Measurements from ENCODE around the gene ANO4. TPM values are rescaled to one million over a fixed set of nuclear protein-coding genes. Genes with fewer than 3 reads are reported as not detected.
A peak's percentile ranks its signal among the peaks of the same experiment; 100 is the strongest.
"Not testable (repeated sequence)": the region's sequence is repeated elsewhere in the genome, so short reads cannot be mapped to it uniquely, and the experiment has no call there.

ANO4 gene
- total RNA-seq, 1 donor from 2014 or later, result 2.6 TPM

GRCh38 chr12:101089271-101089670, 294.7 kb downstream of the ANO4 start:
- no peak for DNase-seq

GRCh38 chr12:101090222-101090621, 295.6 kb downstream of the ANO4 start:
- DNase-seq, result not testable (repeated sequence)

- DNase-seq, result no peak
These were observed 303.4 kb downstream of the ANO4 start for GRCh38 chr12:101097829-101098580.

- DNase-seq, result no peak
These were observed 312.6 kb downstream of the ANO4 start for GRCh38 chr12:101107032-101107763.

- DNase-seq, result no peak
These were observed 313.6 kb downstream of the ANO4 start for GRCh38 chr12:101108130-101108529.

GRCh38 chr12:101110866-101111265, 316.3 kb downstream of the ANO4 start:
- no peak for DNase-seq

GRCh38 chr12:101111441-101111840, 316.9 kb downstream of the ANO4 start:
- DNase-seq, result no peak

- DNase-seq, result no peak
These were observed 320.8 kb downstream of the ANO4 start for GRCh38 chr12:101115326-101115725.

- DNase-seq, result peak; percentile 38
These were observed 322.3 kb downstream of the ANO4 start for GRCh38 chr12:101116911-101117310.

- DNase-seq, result no peak
These were observed 323.3 kb downstream of the ANO4 start for GRCh38 chr12:101117842-101118241.

GRCh38 chr12:101127521-101128219, 333.1 kb downstream of the ANO4 start:
- no peak for DNase-seq

- DNase-seq, result not testable (repeated sequence)
These were observed 351.3 kb downstream of the ANO4 start for GRCh38 chr12:101145777-101146431.

GRCh38 chr12:101165319-101165718, 370.7 kb downstream of the ANO4 start:
- no peak for DNase-seq

- no peak for DNase-seq
These were observed 372.3 kb downstream of the ANO4 start for GRCh38 chr12:101166866-101167265.

GRCh38 chr12:101168001-101168400, 373.4 kb downstream of the ANO4 start:
- DNase-seq, result no peak

GRCh38 chr12:101172316-101172715, 377.7 kb downstream of the ANO4 start:
- no peak for DNase-seq

GRCh38 chr12:101173197-101173749, 378.7 kb downstream of the ANO4 start:
- no peak for DNase-seq

GRCh38 chr12:101174541-101174940, 380.0 kb downstream of the ANO4 start:
- no peak for DNase-seq

Measured in tongue (tissue), 2 donors.